ENCODE results near the gene NR4A1.
A peak's percentile ranks its signal among the peaks of the same experiment; 100 is the strongest.

The NR4A1 gene

DNA sequence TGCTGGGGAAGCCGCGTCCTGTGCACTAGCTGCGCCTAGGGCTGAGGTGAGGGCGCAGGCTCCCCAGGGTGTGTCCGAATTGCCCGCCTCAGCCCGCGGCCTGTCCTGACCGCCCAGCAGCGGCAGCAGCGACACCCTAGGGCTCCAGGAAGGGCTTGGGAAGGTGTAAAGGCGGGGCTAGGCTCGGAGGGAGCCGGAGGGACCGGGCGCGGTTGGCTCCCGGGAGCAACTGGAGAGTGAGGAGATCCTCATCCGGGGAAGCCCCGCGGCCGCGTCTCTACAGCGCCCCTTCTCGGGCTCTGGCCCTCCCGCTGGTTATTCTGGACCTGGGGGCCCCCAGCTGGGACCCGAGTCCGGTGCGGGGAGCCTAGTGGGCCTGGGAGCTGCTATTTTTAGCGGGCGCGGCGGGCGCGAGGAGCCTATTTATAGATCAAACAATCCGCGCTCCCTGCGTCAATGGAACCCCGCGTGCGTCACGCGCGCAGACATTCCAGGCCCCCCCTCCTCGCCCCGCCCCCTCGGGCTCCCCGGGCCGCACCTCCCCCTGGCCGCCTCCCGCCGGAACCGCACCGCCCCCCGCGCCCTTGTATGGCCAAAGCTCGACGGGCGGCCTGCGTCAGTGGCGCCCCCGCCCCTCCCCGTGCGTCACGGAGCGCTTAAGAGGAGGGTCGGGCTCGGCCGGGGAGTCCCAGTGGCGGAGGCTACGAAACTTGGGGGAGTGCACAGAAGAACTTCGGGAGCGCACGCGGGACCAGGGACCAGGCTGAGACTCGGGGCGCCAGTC lies at the start of gene NR4A1:
Gene NR4A1, plus strand, starts transcription at position 685 of the 784 bp plus-strand sequence. CDS start 2,887 bp downstream, outside the sequence.
- DNase-seq: peak; percentile 91

DNA sequence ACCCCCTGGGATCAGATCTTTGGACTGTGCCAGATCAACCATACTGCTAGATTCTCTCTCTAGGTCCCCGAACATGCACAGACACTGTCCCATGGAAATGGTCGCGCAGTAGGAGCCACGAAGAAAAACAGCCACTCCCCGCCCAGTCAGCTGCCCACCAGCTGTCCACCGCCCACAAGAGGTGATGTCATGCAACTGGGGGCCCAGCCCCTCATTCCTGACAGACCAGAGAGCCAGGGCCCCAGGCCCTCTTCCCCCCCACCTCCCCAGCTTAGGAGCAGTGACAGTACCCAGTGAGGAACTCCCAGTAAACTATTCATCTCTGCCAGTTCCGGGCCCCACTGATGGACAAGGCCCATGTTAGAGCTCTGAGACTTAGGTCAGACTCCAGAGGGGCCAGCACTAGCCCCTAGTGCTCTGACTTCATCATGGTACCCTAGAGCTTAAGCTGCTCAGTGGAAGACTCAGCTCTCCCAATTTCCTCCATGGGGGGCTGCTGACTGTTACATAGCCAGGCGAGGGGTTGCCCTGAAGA lies 48.2 kb upstream of the NR4A1 start:
- no peak for DNase-seq

- DNase-seq: no peak
Measured at GRCh38 chr12:52003591-52003990, 47.7 kb upstream of the NR4A1 start.

GRCh38 chr12:52004042-52004648 lies 47.1 kb upstream of the NR4A1 start:
- peak; percentile 20 for DNase-seq

DNA sequence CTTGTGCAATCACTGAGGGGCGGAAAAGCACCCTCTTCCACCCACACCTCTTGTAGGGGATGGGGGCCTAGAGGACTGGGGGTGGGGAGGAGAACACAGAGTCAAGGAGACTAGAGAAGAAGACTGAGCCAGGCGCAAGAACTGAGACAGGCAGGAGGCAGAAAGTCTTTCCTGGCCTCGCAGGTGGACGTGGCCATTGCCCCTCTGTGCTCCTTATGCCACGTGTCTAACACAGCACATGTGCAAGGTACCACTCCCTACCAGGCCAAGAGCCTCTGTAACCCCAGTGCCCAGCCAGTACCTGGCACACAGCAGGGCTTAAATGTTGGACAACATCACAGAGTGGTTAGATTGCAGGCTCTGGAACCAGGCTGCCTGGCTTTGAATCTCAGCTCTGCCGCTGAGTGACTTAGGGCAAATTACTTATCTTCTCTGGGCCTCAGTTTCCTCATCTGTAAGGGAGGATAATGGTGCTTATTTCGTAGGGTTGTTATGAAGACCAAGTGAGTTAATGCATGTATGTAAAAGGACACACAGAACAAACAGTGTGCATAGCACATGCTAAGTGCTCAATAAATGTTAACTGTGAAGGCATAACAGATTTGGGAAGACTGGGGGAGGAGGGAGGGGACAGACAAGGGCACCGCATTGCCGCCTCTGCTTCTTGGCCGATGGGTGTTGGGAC lies 45.9 kb upstream of the NR4A1 start:
- no peak for DNase-seq

GRCh38 chr12:52005903-52006703 lies 45.1 kb upstream of the NR4A1 start:
- DNase-seq: no peak

GRCh38 chr12:52006726-52007157 lies 44.5 kb upstream of the NR4A1 start, which contains the start of gene TAMALIN:
Gene TAMALIN, plus strand, starts transcription at chr12:52006946. Its CDS starts 74 bp downstream, at chr12:52007020.
- DNase-seq: peak; percentile 13

GRCh38 chr12:52007158-52007921 lies 43.9 kb upstream of the NR4A1 start:
- no peak for DNase-seq

- DNase-seq: no peak
Measured at GRCh38 chr12:52007982-52008510, 43.2 kb upstream of the NR4A1 start.

DNA sequence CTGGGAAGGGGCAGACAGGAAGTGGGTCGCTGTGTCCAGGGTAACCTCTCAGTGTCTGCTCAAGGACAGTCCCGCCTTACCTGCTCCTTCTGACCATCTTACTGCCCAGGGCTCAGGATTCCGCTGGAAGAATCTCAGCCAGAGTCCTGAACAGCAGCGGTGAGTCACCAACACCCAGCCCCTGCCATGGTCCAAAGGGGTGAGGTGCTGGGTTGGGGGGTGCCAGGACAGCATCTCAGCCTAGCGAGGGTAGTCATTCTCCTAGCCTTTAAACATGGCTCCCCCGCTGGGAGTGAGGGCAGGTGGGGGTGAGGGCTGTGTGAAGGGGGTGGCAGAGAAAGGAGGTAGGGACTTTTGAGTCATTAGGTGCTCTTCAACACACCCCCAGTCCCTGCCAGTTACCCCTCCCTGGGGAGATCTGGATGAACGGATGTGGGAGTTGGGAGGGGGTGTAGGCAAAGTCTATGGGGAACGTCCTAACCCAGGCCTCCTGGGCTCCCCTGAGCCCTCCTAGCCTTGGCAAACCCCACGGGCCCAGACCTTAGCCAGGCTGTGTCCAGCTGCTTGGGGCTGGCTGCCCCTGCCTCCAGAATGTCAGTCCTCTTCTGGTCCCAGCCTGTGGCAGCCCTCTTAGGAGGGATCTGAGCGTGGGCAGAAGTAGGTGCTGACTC lies 42.0 kb upstream of the NR4A1 start:
- no peak for DNase-seq

- no peak for DNase-seq
Measured at GRCh38 chr12:52010152-52010622, 41.1 kb upstream of the NR4A1 start.

DNA sequence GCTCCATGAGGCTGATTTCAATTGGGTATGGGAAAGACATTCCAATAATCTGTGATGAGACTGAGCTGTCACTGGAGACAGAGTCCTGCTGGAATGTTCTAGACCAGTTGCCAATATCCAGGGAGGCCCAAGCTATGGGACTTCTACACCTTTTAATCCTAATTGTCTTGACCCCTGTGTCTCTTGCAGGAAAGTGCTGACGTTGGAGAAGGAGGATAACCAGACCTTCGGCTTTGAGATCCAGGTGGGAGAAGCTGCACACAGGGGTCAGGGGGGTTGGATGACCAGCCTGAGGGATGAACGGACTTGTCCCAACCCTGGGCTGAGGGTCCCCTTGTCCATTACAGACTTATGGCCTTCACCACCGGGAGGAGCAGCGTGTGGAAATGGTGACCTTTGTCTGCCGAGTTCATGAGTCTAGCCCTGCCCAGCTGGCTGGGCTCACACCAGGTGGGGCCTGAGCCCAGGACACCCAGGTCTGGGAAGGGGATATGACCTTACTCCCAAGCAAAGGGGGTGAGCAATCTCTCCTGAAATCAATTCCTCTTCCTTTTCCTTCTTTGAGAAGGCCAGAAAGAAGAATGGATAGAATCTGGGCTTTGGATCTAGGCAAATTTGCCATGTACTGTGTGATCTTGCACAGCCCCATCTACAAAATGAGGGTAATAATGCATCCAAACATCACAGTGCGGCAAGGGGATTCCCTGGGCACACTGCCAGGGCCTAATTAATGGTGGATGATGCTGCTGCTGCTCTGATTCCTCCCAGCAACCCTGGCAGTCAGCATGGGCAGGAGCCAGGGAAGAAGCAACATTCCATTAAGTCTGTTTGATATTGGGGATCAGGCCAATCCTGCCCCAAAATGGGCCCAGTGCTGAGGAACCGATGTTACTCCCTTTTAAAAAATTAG lies 40.3 kb upstream of the NR4A1 start:
- no peak for DNase-seq

- DNase-seq: no peak
Measured at GRCh38 chr12:52011602-52012214, 39.5 kb upstream of the NR4A1 start.

GRCh38 chr12:52013626-52014310 lies 37.5 kb upstream of the NR4A1 start:
- DNase-seq: no peak

- DNase-seq: no peak
Measured at GRCh38 chr12:52014567-52015530, 36.4 kb upstream of the NR4A1 start.

GRCh38 chr12:52015532-52016041 lies 35.7 kb upstream of the NR4A1 start:
- DNase-seq: no peak
